HepG2 (cell line): ENCODE measurements around the gene STAT5A. TPM values are rescaled to one million over a fixed set of nuclear protein-coding genes. Genes with fewer than 3 reads are reported as not detected.
A peak's percentile ranks its signal among the peaks of the same experiment; 100 is the strongest.

ENCODE experiments used
- BHLHE40 ChIP-seq: IDR thresholded peaks from 2 replicates; pipeline ENCODE4 v1.6.1; 2011; ENCODE audit warnings: low read length, improper control_type of control experiment
- CREM ChIP-seq, 2 experiments: sonication (generic) in 1 of 2; formaldehyde crosslinking in 1 of 2; IDR thresholded peaks; 2 replicates each; pipeline versions ENCODE4 v1.4.0 to v1.6.1; 2016 to 2020; ENCODE audit warnings: antibody characterized with exemption in 1 of 2, mild to moderate bottlenecking in 1 of 2, missing genetic modification reagents in 1 of 2
- ETS1 ChIP-seq: sonication (generic); formaldehyde crosslinking; IDR thresholded peaks from 2 replicates; pipeline ENCODE4 v1.4.0; 2020; ENCODE audit warnings: missing genetic modification reagents
- KLF9 ChIP-seq: IDR thresholded peaks from 2 replicates; pipeline ENCODE4 v1.6.1; 2016; ENCODE audit warnings: low read depth
- RFXANK ChIP-seq: IDR thresholded peaks from 2 replicates; pipeline ENCODE4 v1.6.1; 2016
- SPEN ChIP-seq: sonication (generic); formaldehyde crosslinking; IDR thresholded peaks from 2 replicates; pipeline ENCODE4 v1.5.1; 2020; ENCODE audit warnings: low read depth, mild to moderate bottlenecking, missing genetic modification reagents
- TAF1 ChIP-seq: sonication (generic); formaldehyde crosslinking; IDR thresholded peaks from 2 replicates; pipeline ENCODE4 v1.4.0; 2020; ENCODE audit warnings: missing genetic modification reagents
- TFAP4 ChIP-seq: sonication (generic); IDR thresholded peaks from 2 replicates; pipeline ENCODE4 v1.6.1; 2016; ENCODE audit warnings: low read depth, borderline replicate concordance
- ZNF251 ChIP-seq: sonication (generic); formaldehyde crosslinking; IDR thresholded peaks from 2 replicates; pipeline ENCODE4 v1.9.0; 2021; ENCODE audit warnings: mild to moderate bottlenecking, missing genetic modification reagents
- ZNF687 ChIP-seq: sonication (generic); formaldehyde crosslinking; IDR thresholded peaks from 2 replicates; pipeline ENCODE4 v1.5.1; 2020; ENCODE audit warnings: mild to moderate bottlenecking, missing genetic modification reagents, moderate library complexity
- ZNF790 ChIP-seq: sonication (generic); formaldehyde crosslinking; IDR thresholded peaks from 2 replicates; pipeline ENCODE4 v1.8.0; 2022; ENCODE audit warnings: missing genetic modification reagents, mild to moderate bottlenecking, borderline replicate concordance
- ZSCAN9 ChIP-seq: IDR thresholded peaks from 2 replicates; pipeline ENCODE4 v1.6.1; 2016; ENCODE audit warnings: borderline replicate concordance
- polyA plus RNA-seq, 8 experiments: library from polyadenylated mRNA; depleted of rRNA in 3 of 8; stranded (reverse) in 7 of 8; unstranded in 1 of 8; fragments of >200 nt; fragmentation: Illumina TruSeq in 4 of 8; extraction: Trizol in 4 of 8; gene quantifications; 2 replicates each; pipeline versions ENCODE4 v1.2.1 to v1.2.3, GENCODE V29; 2011 to 2016; ENCODE audit warnings: low read depth in 4 of 8, missing spikeins in 1 of 8, mixed read lengths in 1 of 8; ENCODE audit not compliant: insufficient read depth in 1 of 8
- total RNA-seq, 5 experiments: library from RNA; depleted of rRNA; stranded (reverse); fragments of >200 nt; fragmentation: Illumina TruSeq; extraction: Trizol; gene quantifications; 2 replicates each; pipeline ENCODE4 v1.2.3, GENCODE V29; 2016; ENCODE audit warnings: low read depth in 1 of 5
- TF ChIP-seq, protein P1 (sequence below): sonication (generic); formaldehyde crosslinking; IDR thresholded peaks from 2 replicates; pipeline ENCODE4 v1.5.1; 2020; ENCODE audit warnings: mild to moderate bottlenecking, missing genetic modification reagents
- TF ChIP-seq, protein P2 (sequence below): sonication (generic); formaldehyde crosslinking; IDR thresholded peaks from 2 replicates; pipeline ENCODE4 v1.4.0; 2020; ENCODE audit warnings: missing genetic modification reagents, borderline replicate concordance
- TF ChIP-seq, protein P3 (sequence below): sonication (generic); formaldehyde crosslinking; IDR thresholded peaks from 2 replicates; pipeline ENCODE4 v1.4.0; 2020; ENCODE audit warnings: mild to moderate bottlenecking, missing genetic modification reagents, borderline replicate concordance

STAT5A gene
- total and polyA plus RNA-seq, 2 of the 13 experiments (the other 11 are each of a cell fraction or from before 2014, with no cell fraction given) = 1.4 to 4.1 TPM

GRCh38 chr17:42276609-42277341 lies 11.5 kb upstream of the STAT5A start (continued):
- TF ChIP-seq, protein P1, sequence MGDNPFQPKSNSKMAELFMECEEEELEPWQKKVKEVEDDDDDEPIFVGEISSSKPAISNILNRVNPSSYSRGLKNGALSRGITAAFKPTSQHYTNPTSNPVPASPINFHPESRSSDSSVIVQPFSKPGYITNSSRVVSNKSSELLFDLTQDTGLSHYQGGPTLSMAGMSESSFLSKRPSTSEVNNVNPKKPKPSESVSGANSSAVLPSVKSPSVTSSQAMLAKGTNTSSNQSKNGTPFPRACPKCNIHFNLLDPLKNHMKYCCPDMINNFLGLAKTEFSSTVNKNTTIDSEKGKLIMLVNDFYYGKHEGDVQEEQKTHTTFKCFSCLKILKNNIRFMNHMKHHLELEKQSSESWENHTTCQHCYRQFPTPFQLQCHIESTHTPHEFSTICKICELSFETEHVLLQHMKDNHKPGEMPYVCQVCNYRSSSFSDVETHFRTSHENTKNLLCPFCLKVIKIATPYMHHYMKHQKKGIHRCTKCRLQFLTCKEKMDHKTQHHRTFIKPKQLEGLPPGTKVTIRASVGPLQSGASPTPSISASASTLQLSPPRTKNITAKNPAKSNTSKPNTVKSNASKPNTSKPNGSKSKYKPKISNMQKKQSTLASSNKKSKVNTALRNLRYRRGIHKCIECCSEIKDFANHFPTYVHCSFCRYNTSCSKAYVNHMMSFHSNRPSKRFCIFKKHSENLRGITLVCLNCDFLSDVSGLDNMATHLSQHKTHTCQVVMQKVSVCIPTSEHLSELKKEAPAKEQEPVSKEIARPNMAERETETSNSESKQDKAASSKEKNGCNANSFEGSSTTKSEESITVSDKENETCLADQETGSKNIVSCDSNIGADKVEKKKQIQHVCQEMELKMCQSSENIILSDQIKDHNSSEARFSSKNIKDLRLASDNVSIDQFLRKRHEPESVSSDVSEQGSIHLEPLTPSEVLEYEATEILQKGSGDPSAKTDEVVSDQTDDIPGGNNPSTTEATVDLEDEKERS (CRISPR knock-in tag) = no peak
- TF ChIP-seq RFXANK (CRISPR knock-in tag) = no peak
- peak; percentile 87 for TF ChIP-seq SPEN (CRISPR knock-in tag)
- TF ChIP-seq BHLHE40 = 0 out of 2 replicates have a peak, but pooled peaks have one; percentile 3
- TF ChIP-seq ETS1 (CRISPR knock-in tag) = no peak
- TF ChIP-seq ZNF687 (CRISPR knock-in tag) = peak; percentile 95
- no peak for TF ChIP-seq ZNF790 (CRISPR knock-in tag)
- TF ChIP-seq TFAP4 = no peak
- TF ChIP-seq CREM (IDR thresholded peaks at IDR 0.05) = peak; percentile 60
- no peak for TF ChIP-seq CREM (CRISPR knock-in tag; IDR thresholded peaks at IDR 0.05)
- no peak; the same call in 1 of the 2 replicates for TF ChIP-seq ZSCAN9 (CRISPR knock-in tag)
- TF ChIP-seq, protein P2, sequence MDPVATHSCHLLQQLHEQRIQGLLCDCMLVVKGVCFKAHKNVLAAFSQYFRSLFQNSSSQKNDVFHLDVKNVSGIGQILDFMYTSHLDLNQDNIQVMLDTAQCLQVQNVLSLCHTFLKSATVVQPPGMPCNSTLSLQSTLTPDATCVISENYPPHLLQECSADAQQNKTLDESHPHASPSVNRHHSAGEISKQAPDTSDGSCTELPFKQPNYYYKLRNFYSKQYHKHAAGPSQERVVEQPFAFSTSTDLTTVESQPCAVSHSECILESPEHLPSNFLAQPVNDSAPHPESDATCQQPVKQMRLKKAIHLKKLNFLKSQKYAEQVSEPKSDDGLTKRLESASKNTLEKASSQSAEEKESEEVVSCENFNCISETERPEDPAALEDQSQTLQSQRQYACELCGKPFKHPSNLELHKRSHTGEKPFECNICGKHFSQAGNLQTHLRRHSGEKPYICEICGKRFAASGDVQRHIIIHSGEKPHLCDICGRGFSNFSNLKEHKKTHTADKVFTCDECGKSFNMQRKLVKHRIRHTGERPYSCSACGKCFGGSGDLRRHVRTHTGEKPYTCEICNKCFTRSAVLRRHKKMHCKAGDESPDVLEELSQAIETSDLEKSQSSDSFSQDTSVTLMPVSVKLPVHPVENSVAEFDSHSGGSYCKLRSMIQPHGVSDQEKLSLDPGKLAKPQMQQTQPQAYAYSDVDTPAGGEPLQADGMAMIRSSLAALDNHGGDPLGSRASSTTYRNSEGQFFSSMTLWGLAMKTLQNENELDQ = no peak
- TF ChIP-seq KLF9 (CRISPR knock-in tag) = no peak
- no peak for TF ChIP-seq ZNF251 (CRISPR knock-in tag)
- TF ChIP-seq, protein P3, sequence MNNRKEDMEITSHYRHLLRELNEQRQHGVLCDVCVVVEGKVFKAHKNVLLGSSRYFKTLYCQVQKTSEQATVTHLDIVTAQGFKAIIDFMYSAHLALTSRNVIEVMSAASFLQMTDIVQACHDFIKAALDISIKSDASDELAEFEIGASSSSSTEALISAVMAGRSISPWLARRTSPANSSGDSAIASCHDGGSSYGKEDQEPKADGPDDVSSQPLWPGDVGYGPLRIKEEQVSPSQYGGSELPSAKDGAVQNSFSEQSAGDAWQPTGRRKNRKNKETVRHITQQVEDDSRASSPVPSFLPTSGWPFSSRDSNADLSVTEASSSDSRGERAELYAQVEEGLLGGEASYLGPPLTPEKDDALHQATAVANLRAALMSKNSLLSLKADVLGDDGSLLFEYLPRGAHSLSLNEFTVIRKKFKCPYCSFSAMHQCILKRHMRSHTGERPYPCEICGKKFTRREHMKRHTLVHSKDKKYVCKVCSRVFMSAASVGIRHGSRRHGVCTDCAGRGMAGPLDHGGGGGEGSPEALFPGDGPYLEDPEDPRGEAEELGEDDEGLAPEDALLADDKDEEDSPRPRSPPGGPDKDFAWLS (CRISPR knock-in tag) = peak; percentile 98; the same call in 1 of the 2 replicates
- peak; percentile 71 for TF ChIP-seq TAF1
